ENCODE results near the gene INPP1. TPM values are rescaled to one million over a fixed set of nuclear protein-coding genes. Genes with fewer than 3 reads are reported as not detected.

Gene INPP1
- total and polyA plus RNA-seq, 4 donors, result 9.1 to 13.2 (median 12.4) TPM

DNA sequence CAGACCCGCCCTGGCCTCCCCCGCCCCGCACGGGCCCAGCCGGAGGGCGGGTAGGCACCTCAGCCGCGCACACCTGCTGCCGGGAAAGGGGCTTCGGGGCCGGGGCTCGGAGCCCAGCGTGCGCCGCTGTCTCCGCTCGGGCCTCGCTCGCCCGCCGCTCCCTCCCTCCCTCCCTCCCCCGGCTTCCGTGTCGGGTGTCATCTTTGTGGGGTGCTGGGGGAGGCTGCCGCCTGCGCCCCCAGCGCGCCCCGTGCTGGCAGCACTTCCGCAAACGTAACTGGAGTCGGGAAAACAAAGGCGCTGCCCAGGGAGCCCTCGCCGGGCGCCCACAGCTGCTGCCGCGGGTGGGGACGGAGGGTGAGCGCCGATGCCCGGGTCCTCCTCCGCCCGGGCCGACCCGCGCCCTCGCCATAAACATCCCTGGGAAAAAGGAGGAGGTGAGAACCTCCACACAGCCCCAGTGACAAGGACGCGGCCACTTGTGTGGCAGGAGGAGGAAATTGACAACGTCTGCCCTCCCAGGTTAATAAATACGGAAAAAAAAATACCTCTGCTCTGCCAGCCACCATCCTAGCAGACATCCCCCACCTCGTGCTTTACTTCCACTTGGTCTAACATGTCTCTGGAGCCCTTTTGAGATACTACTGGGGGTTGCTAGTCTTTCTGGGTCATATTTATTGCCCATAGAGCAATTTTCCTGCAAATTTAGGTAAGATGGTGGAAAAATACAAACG, 65.3 kb downstream of the INPP1 start:
- H3K4me3 ChIP-seq (ENCODE audit: low read depth in 1 of 3, low read length in 3 of 3), result peak overlapping the region; percentile 35 to 96 (median 68)
- no peak for TF ChIP-seq EGR1 (IDR thresholded peaks at IDR 0.05; ENCODE audit: low read depth in 2 of 2)
- TF ChIP-seq, protein P1, sequence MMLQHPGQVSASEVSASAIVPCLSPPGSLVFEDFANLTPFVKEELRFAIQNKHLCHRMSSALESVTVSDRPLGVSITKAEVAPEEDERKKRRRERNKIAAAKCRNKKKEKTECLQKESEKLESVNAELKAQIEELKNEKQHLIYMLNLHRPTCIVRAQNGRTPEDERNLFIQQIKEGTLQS (IDR thresholded peaks at IDR 0.05), result no peak
- TF ChIP-seq RXRA (IDR thresholded peaks at IDR 0.05), result no peak
- TF ChIP-seq, protein P2, sequence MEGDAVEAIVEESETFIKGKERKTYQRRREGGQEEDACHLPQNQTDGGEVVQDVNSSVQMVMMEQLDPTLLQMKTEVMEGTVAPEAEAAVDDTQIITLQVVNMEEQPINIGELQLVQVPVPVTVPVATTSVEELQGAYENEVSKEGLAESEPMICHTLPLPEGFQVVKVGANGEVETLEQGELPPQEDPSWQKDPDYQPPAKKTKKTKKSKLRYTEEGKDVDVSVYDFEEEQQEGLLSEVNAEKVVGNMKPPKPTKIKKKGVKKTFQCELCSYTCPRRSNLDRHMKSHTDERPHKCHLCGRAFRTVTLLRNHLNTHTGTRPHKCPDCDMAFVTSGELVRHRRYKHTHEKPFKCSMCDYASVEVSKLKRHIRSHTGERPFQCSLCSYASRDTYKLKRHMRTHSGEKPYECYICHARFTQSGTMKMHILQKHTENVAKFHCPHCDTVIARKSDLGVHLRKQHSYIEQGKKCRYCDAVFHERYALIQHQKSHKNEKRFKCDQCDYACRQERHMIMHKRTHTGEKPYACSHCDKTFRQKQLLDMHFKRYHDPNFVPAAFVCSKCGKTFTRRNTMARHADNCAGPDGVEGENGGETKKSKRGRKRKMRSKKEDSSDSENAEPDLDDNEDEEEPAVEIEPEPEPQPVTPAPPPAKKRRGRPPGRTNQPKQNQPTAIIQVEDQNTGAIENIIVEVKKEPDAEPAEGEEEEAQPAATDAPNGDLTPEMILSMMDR (IDR thresholded peaks at IDR 0.05; ENCODE audit: low read depth, low read length, missing input control), result no peak
- TF ChIP-seq SP1 (IDR thresholded peaks at IDR 0.05), result no peak
- TF ChIP-seq GABPA (IDR thresholded peaks at IDR 0.05 in 1 of 2, conservative IDR thresholded peaks at IDR 0.05 in 1 of 2), result no peak
- peak overlapping the region in 1 of 2 donors; percentile 63 for H3K9ac ChIP-seq (ENCODE audit: low read depth in 1 of 2, low read length in 2 of 2)
- peak overlapping the region; percentile 1 to 38 for H3K27ac ChIP-seq (ENCODE audit: low read depth in 1 of 2, low read length in 2 of 2)
- WGBS, result 1% methylated on average over 54 of the region's 54 CpGs
- peaks cover 0 to 3% (median 0%) of the 10 kb centered on the region in 4 donors for H3K9me3 ChIP-seq (ENCODE audit: control insufficient read depth in 4 of 4, low read length in 3 of 4)
- peaks cover 0 to 4% (median 2%) of the 10 kb centered on the region in 4 donors for H3K27me3 ChIP-seq (ENCODE audit: control insufficient read depth in 4 of 4, insufficient read depth in 4 of 4, low read length in 3 of 4)
- peaks cover 0 to 9% (median 4%) of the 10 kb centered on the region in 4 donors for H3K4me1 ChIP-seq (ENCODE audit: control insufficient read depth in 4 of 4, insufficient read depth in 4 of 4, low read length in 3 of 4)
- peak; percentile 42 for DNase-seq (ENCODE audit: low spot score)
- no peaks in the 10 kb centered on the region for H3K36me3 ChIP-seq (ENCODE audit: control insufficient read depth in 4 of 4, insufficient read depth in 3 of 4, low read depth in 1 of 4, low read length in 3 of 4)

DNA sequence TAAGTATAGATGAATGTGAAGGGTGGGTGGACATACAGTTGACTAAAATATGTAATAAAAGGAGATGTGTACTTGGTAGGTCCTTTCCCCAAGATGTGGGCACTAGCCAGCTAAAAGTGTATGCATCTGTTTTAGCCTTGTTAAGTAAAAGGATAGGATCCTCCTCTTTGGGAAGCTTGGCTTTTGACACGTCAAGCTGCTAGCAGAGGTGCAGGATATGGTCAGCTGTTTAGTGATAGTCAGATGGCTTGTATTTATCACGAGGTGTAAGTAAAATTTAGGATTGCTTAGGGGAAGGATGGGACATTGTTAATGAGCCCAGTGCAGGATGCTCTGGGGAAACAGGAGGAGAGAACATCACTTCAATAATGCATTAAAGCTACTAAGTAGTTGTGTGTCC, 66.2 kb downstream of the INPP1 start:
- H3K4me3 ChIP-seq (ENCODE audit: low read depth in 1 of 3, low read length in 3 of 3), result no peak overlapping the region

DNA sequence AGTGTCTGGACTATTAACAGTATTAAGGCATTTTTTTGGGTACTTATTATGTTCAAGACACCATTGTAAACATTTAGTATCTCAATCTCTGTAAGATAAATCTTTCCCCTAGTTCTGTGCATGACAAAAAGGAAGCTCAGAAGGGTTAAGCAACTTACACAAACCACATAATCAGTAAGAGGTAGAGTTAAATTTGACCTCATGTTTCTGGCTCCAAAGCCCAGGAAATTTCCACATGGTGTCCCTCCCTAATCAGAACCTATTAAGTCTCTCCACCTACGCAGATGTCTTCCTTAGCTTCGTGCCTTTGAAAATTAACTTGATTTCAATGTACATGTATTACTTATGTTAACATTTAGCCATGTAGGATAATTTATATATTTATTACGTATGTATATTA, 66.8 kb downstream of the INPP1 start:
- no peak overlapping the region for H3K4me3 ChIP-seq (ENCODE audit: low read depth in 1 of 3, low read length in 3 of 3)
- WGBS, result 87% methylated on average over 3 of the region's 3 CpGs
- H3K9ac ChIP-seq (ENCODE audit: low read depth in 1 of 2, low read length in 2 of 2), result no peak overlapping the region
- peaks cover 0 to 3% (median 0%) of the 10 kb centered on the region in 4 donors for H3K9me3 ChIP-seq (ENCODE audit: control insufficient read depth in 4 of 4, low read length in 3 of 4)
- TF ChIP-seq FOXA1 (IDR thresholded peaks at IDR 0.05) (no peak), GABPA (IDR thresholded peaks at IDR 0.05 in 1 of 2, conservative IDR thresholded peaks at IDR 0.05 in 1 of 2) (no peak), HNF4A (conservative IDR thresholded peaks at IDR 0.05) (no peak), SP1 (IDR thresholded peaks at IDR 0.05) (no peak), EGR1 (IDR thresholded peaks at IDR 0.05; ENCODE audit: low read depth in 2 of 2) (no peak), RAD21 (IDR thresholded peaks at IDR 0.05) (no peak), FOXA2 (IDR thresholded peaks at IDR 0.05) (no peak), HNF4G (IDR thresholded peaks at IDR 0.05) (no peak), JUND (IDR thresholded peaks at IDR 0.05) (no peak), TAF1 (conservative IDR thresholded peaks at IDR 0.05) (no peak)
- TF ChIP-seq, protein P1 (IDR thresholded peaks at IDR 0.05), result no peak
- DNase-seq (ENCODE audit: low spot score), result no peak
- H3K36me3 ChIP-seq (ENCODE audit: control insufficient read depth in 4 of 4, insufficient read depth in 3 of 4, low read depth in 1 of 4, low read length in 3 of 4), result no peaks in the 10 kb centered on the region
- peaks cover 0 to 9% (median 4%) of the 10 kb centered on the region in 4 donors for H3K4me1 ChIP-seq (ENCODE audit: control insufficient read depth in 4 of 4, insufficient read depth in 4 of 4, low read length in 3 of 4)
- peaks cover 0 to 4% (median 2%) of the 10 kb centered on the region in 4 donors for H3K27me3 ChIP-seq (ENCODE audit: control insufficient read depth in 4 of 4, insufficient read depth in 4 of 4, low read length in 3 of 4)
- no peak overlapping the region for H3K27ac ChIP-seq (ENCODE audit: low read depth in 1 of 2, low read length in 2 of 2)

More for the DNA sequence above, 66.2 kb downstream of the INPP1 start:
- Histone ChIP-seq H3K9ac (ENCODE audit: low read depth in 1 of 2, low read length in 2 of 2) (no peak overlapping the region), H3K9me3 (ENCODE audit: control insufficient read depth in 4 of 4, low read length in 3 of 4) (peaks cover 0 to 3% (median 0%) of the 10 kb centered on the region in 4 donors), H3K27ac (ENCODE audit: low read depth in 1 of 2, low read length in 2 of 2) (no peak overlapping the region), H3K36me3 (ENCODE audit: control insufficient read depth in 4 of 4, insufficient read depth in 3 of 4, low read depth in 1 of 4, low read length in 3 of 4) (no peaks in the 10 kb centered on the region), H3K4me1 (ENCODE audit: control insufficient read depth in 4 of 4, insufficient read depth in 4 of 4, low read length in 3 of 4) (peaks cover 0 to 9% (median 4%) of the 10 kb centered on the region in 4 donors), H3K27me3 (ENCODE audit: control insufficient read depth in 4 of 4, insufficient read depth in 4 of 4, low read length in 3 of 4) (peaks cover 0 to 4% (median 2%) of the 10 kb centered on the region in 4 donors)
- WGBS, result 60% methylated on average over 2 of the region's 2 CpGs
- no peak for DNase-seq (ENCODE audit: low spot score)
- TF ChIP-seq FOXA1 (IDR thresholded peaks at IDR 0.05), result no peak
- TF ChIP-seq EGR1 (IDR thresholded peaks at IDR 0.05; ENCODE audit: low read depth in 2 of 2), result no peak
- TF ChIP-seq SP1 (IDR thresholded peaks at IDR 0.05), result no peak
- no peak for TF ChIP-seq HNF4A (conservative IDR thresholded peaks at IDR 0.05)
- TF ChIP-seq, protein P2 (IDR thresholded peaks at IDR 0.05; ENCODE audit: low read depth, low read length, missing input control), result no peak
- TF ChIP-seq RAD21 (IDR thresholded peaks at IDR 0.05), result no peak

Data from liver (tissue), 9 donors.